OCI-LY1 (cell line): ENCODE results near the gene FAM111A.

Source experiments
- CTCF ChIP-seq: fragments of 200-600 bp; sonication (generic), shearing (Covaris generic); IDR thresholded peaks from 2 replicates; pipeline ENCODE4 v1.5.1; 2017; ENCODE audit warnings: mild to moderate bottlenecking, antibody characterized with exemption, low read length, moderate library complexity, mixed read lengths
- EZH2 ChIP-seq: fragments of 200-600 bp; sonication (generic), shearing (Covaris generic); IDR thresholded peaks from 2 replicates; pipeline ENCODE4 v1.8.0; 2017; ENCODE audit warnings: borderline replicate concordance, mixed run types, mild to moderate bottlenecking, antibody characterized with exemption, low read length, moderate library complexity, mixed read lengths

- TF ChIP-seq EZH2 (no peak), CTCF (no peak)
Measured at GRCh38 chr11:59175091-59175501, 32.4 kb downstream of the FAM111A start.
